HepG2 (cell line): Measurements from ENCODE around the gene AKAIN1. TPM values are rescaled to one million over a fixed set of nuclear protein-coding genes. Genes with fewer than 3 reads are reported as not detected.
A peak's percentile ranks its signal among the peaks of the same experiment; 100 is the strongest.

Source experiments
- ATF3 ChIP-seq: sonication (generic); formaldehyde crosslinking; IDR thresholded peaks from 2 replicates; pipeline ENCODE4 v1.4.0; 2020; ENCODE audit warnings: missing genetic modification reagents
- BORCS8-MEF2B ChIP-seq: sonication (generic); formaldehyde crosslinking; IDR thresholded peaks from 2 replicates; pipeline ENCODE4 v1.8.0; 2022; ENCODE audit warnings: mild to moderate bottlenecking, missing genetic modification reagents
- DNMT1 ChIP-seq: sonication (generic); formaldehyde crosslinking; IDR thresholded peaks from 2 replicates; pipeline ENCODE4 v1.5.1; 2020; ENCODE audit warnings: mild to moderate bottlenecking, missing genetic modification reagents
- GMEB1 ChIP-seq: sonication (generic); formaldehyde crosslinking; IDR thresholded peaks from 2 replicates; pipeline ENCODE4 v1.5.1; 2020; ENCODE audit warnings: missing genetic modification reagents, mild to moderate bottlenecking, borderline replicate concordance
- KDM4B ChIP-seq: sonication (generic); formaldehyde crosslinking; IDR thresholded peaks from 2 replicates; pipeline ENCODE4 v1.4.0; 2020; ENCODE audit warnings: missing genetic modification reagents
- KLF16 ChIP-seq, 2 experiments: sonication (generic) in 1 of 2; formaldehyde crosslinking in 1 of 2; IDR thresholded peaks; 2 replicates each; pipeline versions ENCODE4 v1.6.1 to v1.8.0; 2016 to 2023; ENCODE audit warnings: missing genetic modification reagents in 2 of 2, missing compliant biosample characterization in 1 of 2
- MIER2 ChIP-seq: IDR thresholded peaks from 2 replicates; pipeline ENCODE4 v1.6.1; 2016; ENCODE audit warnings: missing biosample characterization, missing genetic modification reagents
- MLXIP ChIP-seq: sonication (generic); formaldehyde crosslinking; IDR thresholded peaks from 2 replicates; pipeline ENCODE4 v1.9.0; 2021; ENCODE audit warnings: missing genetic modification reagents, borderline replicate concordance
- MTF1 ChIP-seq: sonication (generic); formaldehyde crosslinking; IDR thresholded peaks from 2 replicates; pipeline ENCODE4 v1.5.0; 2020; ENCODE audit warnings: missing genetic modification reagents
- MTF2 ChIP-seq: sonication (generic); formaldehyde crosslinking; IDR thresholded peaks from 2 replicates; pipeline ENCODE4 v1.5.0; 2020; ENCODE audit warnings: missing genetic modification reagents, borderline replicate concordance
- POGK ChIP-seq: sonication (generic); formaldehyde crosslinking; conservative IDR thresholded peaks from 2 replicates; pipeline ENCODE4 v1.8.0; 2022; ENCODE audit warnings: mild to moderate bottlenecking, moderate library complexity, missing genetic modification reagents
- TAF1 ChIP-seq: sonication (generic); formaldehyde crosslinking; IDR thresholded peaks from 2 replicates; pipeline ENCODE4 v1.4.0; 2020; ENCODE audit warnings: missing genetic modification reagents
- ZBED4 ChIP-seq: sonication (generic); formaldehyde crosslinking; IDR thresholded peaks from 2 replicates; pipeline ENCODE4 v1.4.0; 2020; ENCODE audit warnings: missing genetic modification reagents, borderline replicate concordance
- ZFP36L1 ChIP-seq: sonication (generic); formaldehyde crosslinking; IDR thresholded peaks from 2 replicates; pipeline ENCODE4 v1.8.0; 2022; ENCODE audit warnings: mild to moderate bottlenecking, missing genetic modification reagents, moderate library complexity
- ZFYVE20 ChIP-seq: sonication (generic); formaldehyde crosslinking; IDR thresholded peaks from 2 replicates; pipeline ENCODE4 v1.8.0; 2023; ENCODE audit warnings: low read depth, mild to moderate bottlenecking, moderate library complexity, missing genetic modification reagents, borderline replicate concordance
- ZNF557 ChIP-seq: sonication (generic); formaldehyde crosslinking; IDR thresholded peaks from 2 replicates; pipeline ENCODE4 v1.4.0; 2020; ENCODE audit warnings: missing genetic modification reagents
- ZSCAN31 ChIP-seq: sonication (generic); formaldehyde crosslinking; IDR thresholded peaks from 2 replicates; pipeline ENCODE4 v1.5.0; 2020; ENCODE audit warnings: low read depth, mild to moderate bottlenecking, missing genetic modification reagents
- polyA plus RNA-seq, 8 experiments: library from polyadenylated mRNA; depleted of rRNA in 3 of 8; stranded (reverse) in 7 of 8; unstranded in 1 of 8; fragments of >200 nt; fragmentation: Illumina TruSeq in 4 of 8; extraction: Trizol in 4 of 8; gene quantifications; 2 replicates each; pipeline versions ENCODE4 v1.2.1 to v1.2.3, GENCODE V29; 2011 to 2016; ENCODE audit warnings: low read depth in 4 of 8, missing spikeins in 1 of 8, mixed read lengths in 1 of 8; ENCODE audit not compliant: insufficient read depth in 1 of 8
- total RNA-seq, 5 experiments: library from RNA; depleted of rRNA; stranded (reverse); fragments of >200 nt; fragmentation: Illumina TruSeq; extraction: Trizol; gene quantifications; 2 replicates each; pipeline ENCODE4 v1.2.3, GENCODE V29; 2016; ENCODE audit warnings: low read depth in 1 of 5

Gene AKAIN1
- total and polyA plus RNA-seq, 2 of the 13 experiments (the other 11 are each of a cell fraction or from before 2014, with no cell fraction given) = not detected

- TF ChIP-seq POGK (peak; percentile 81; the same call in 1 of the 2 replicates), MTF1 (0 out of 2 replicates have a peak, but pooled peaks have one; percentile 73), GMEB1 (no peak), KDM4B (0 out of 2 replicates have a peak, but pooled peaks have one; percentile 31), ZNF557 (0 out of 2 replicates have a peak, but pooled peaks have one; percentile 83), ZFYVE20 (CRISPR knock-in tag) (0 out of 2 replicates have a peak, but pooled peaks have one; percentile 74), TAF1 (CRISPR knock-in tag) (no peak), DNMT1 (CRISPR knock-in tag) (0 out of 2 replicates have a peak, but pooled peaks have one; percentile 88), ZSCAN31 (CRISPR knock-in tag) (peak; percentile 61; the same call in 1 of the 2 replicates), ZFP36L1 (CRISPR knock-in tag) (0 out of 2 replicates have a peak, but pooled peaks have one; percentile 56), MTF2 (peak; percentile 75; the same call in 1 of the 2 replicates), MLXIP (CRISPR knock-in tag) (peak; percentile 84; the same call in 1 of the 2 replicates), KLF16 (CRISPR knock-in tag; IDR thresholded peaks at IDR 0.05) (peak in 1 of 2 experiments; percentile 80; a peak in 1 of 4 replicates), BORCS8-MEF2B (CRISPR knock-in tag) (peak; percentile 78; the same call in 1 of the 2 replicates), ATF3 (CRISPR knock-in tag) (peak; percentile 42; the same call in 1 of the 2 replicates), ZBED4 (CRISPR knock-in tag) (peak; percentile 60; the same call in 1 of the 2 replicates), MIER2 (CRISPR knock-in tag) (peak; percentile 98)
These were observed at the start of gene AKAIN1 (continued) for GRCh38 chr18:5197032-5197434.
